Esophagus squamous epithelium (tissue), 5 donors: ENCODE measurements around the gene FAM118B. TPM values are rescaled to one million over a fixed set of nuclear protein-coding genes. Genes with fewer than 3 reads are reported as not detected.

ENCODE experiments used
- DNase-seq: peaks from one replicate; lab custom pipeline; 2025; lab: John Stamatoyannopoulos, UW
- H3K27ac ChIP-seq, 4 donors: fragments of 200-600 bp; sonication (generic); one replicate each; pipeline ENCODE4 v1.5.1; 2016 to 2019; ENCODE audit warnings: mild to moderate bottlenecking in 1 of 4
- H3K27me3 ChIP-seq, 4 donors: fragments of 200-600 bp; sonication (generic); 1 replicate in 3 of 4; 2 replicates in 1 of 4; pipeline versions ENCODE4 v1.5.1 to v1.6.0; 2017 to 2021; ENCODE audit warnings: antibody characterized with exemption in 1 of 4
- H3K36me3 ChIP-seq, 3 donors: fragments of 200-600 bp; sonication (generic); one replicate each; pipeline ENCODE4 v1.5.1; 2016 to 2019
- H3K4me1 ChIP-seq, 3 donors: fragments of 200-600 bp; sonication (generic); one replicate each; pipeline ENCODE4 v1.5.1; 2017 to 2019
- H3K4me3 ChIP-seq, 4 donors: fragments of 200-600 bp; sonication (generic); 1 replicate in 3 of 4; 2 replicates in 1 of 4; pipeline ENCODE4 v1.5.1; 2016 to 2019; ENCODE audit warnings: mild to moderate bottlenecking in 2 of 4, moderate library complexity in 1 of 4
- H3K9me3 ChIP-seq, 3 donors: fragments of 200-600 bp; sonication (generic); one replicate each; pipeline ENCODE4 v1.5.1; 2016 to 2019
- CTCF ChIP-seq, 6 experiments: fragments of 450-650 bp in 4 of 6; fragments of 200-600 bp in 2 of 6; sonication (generic) in 2 of 6; IDR thresholded peaks; one replicate each; pipeline ENCODE4 v1.5.1; 2016 to 2019; ENCODE audit warnings: antibody characterized with exemption in 6 of 6, mild to moderate bottlenecking in 4 of 6, moderate library complexity in 4 of 6
- POLR2A ChIP-seq, 4 donors: fragments of 450-650 bp; IDR thresholded peaks; one replicate each; pipeline ENCODE4 v1.6.1; 2017; ENCODE audit warnings: antibody characterized with exemption in 4 of 4, mild to moderate bottlenecking in 4 of 4, moderate library complexity in 3 of 4
- WGBS, 2 donors: methylation state at CpG; one replicate each; pipeline ENCODE4 v1.1.5; 2018; 5-methylcytosine and 5-hydroxymethylcytosine counted together
- intact Hi-C: fragments of 100-400 bp; cut with DNase I; formaldehyde crosslinking; loops from one replicate; pipeline ENCODE4 v1.15.0; 2022
- total RNA-seq, 4 donors: library from RNA; depleted of rRNA; stranded (reverse); fragments of >200 nt; gene quantifications; one replicate each; pipeline ENCODE4 v1.1.0, GENCODE V29; 2016
- donor health status: DM: yes; HTN: yes; CAD: no.

The FAM118B gene
- total RNA-seq, 4 donors from 2014 or later = 6.5 to 18.5 (median 13.6) TPM

- 78 to 87% methylated on average over 5 to 8 of the region's 8 CpGs for WGBS, 2 donors
These were observed 67.6 kb downstream of the FAM118B start for GRCh38 chr11:126279191-126279590.

GRCh38 chr11:126280595-126280994 lies 69.0 kb downstream of the FAM118B start:
- H3K27me3 ChIP-seq = no peaks in the 10 kb centered on the region
- no peaks in the 10 kb centered on the region for H3K9me3 ChIP-seq
- DNase-seq = no peak
- TF ChIP-seq CTCF (IDR thresholded peaks at IDR 0.05) (no peak), POLR2A (IDR thresholded peaks at IDR 0.05) (no peak)
- 56 to 65% methylated on average over 5 of the region's 5 CpGs for WGBS, 2 donors
- intact Hi-C loops = no loop called here
- H3K4me1 ChIP-seq = peaks cover 0 to 36% (median 21%) of the 10 kb centered on the region in 3 donors
- H3K27ac ChIP-seq = peak overlapping the region in 1 of 4 donors; percentile 9
- peaks cover 0 to 26% (median 0%) of the 10 kb centered on the region in 3 donors for H3K36me3 ChIP-seq
- no peak overlapping the region for H3K4me3 ChIP-seq

More at GRCh38 chr11:126279191-126279590, 67.6 kb downstream of the FAM118B start:
- H3K27me3 ChIP-seq = no peaks in the 10 kb centered on the region
- DNase-seq = no peak
- TF ChIP-seq POLR2A (IDR thresholded peaks at IDR 0.05) (no peak), CTCF (IDR thresholded peaks at IDR 0.05) (no peak)
- H3K36me3 ChIP-seq = peaks cover 0 to 40% (median 3%) of the 10 kb centered on the region in 3 donors
- no peaks in the 10 kb centered on the region for H3K9me3 ChIP-seq
- peaks cover 0 to 22% (median 10%) of the 10 kb centered on the region in 3 donors for H3K4me1 ChIP-seq
- H3K4me3 ChIP-seq = no peak overlapping the region
- intact Hi-C loops = no loop called here
- no peak overlapping the region for H3K27ac ChIP-seq

GRCh38 chr11:126281245-126281644 lies 69.7 kb downstream of the FAM118B start:
- no peak for TF ChIP-seq POLR2A (IDR thresholded peaks at IDR 0.05)
- TF ChIP-seq CTCF (IDR thresholded peaks at IDR 0.05) = no peak
- intact Hi-C loops = no loop called here
- DNase-seq = no peak
- H3K27ac ChIP-seq = no peak overlapping the region
- peaks cover 0 to 20% (median 0%) of the 10 kb centered on the region in 3 donors for H3K36me3 ChIP-seq
- H3K9me3 ChIP-seq = no peaks in the 10 kb centered on the region
- no peak overlapping the region for H3K4me3 ChIP-seq
- H3K27me3 ChIP-seq = no peaks in the 10 kb centered on the region
- 84 to 92% methylated on average over 4 to 5 of the region's 6 CpGs for WGBS, 2 donors
- H3K4me1 ChIP-seq = peaks cover 0 to 36% (median 21%) of the 10 kb centered on the region in 3 donors

- Histone ChIP-seq H3K27ac (peak overlapping the region in 3 of 4 donors; percentile 92 to 98 (median 96)), H3K36me3 (peaks cover 0 to 15% (median 0%) of the 10 kb centered on the region in 3 donors), H3K4me1 (peaks cover 0 to 36% (median 21%) of the 10 kb centered on the region in 3 donors), H3K27me3 (no peaks in the 10 kb centered on the region), H3K4me3 (peak overlapping the region in 3 of 4 donors; percentile 75 to 91 (median 80)), H3K9me3 (no peaks in the 10 kb centered on the region)
- intact Hi-C loops = no loop called here
- TF ChIP-seq POLR2A (IDR thresholded peaks at IDR 0.05) = no peak
- TF ChIP-seq CTCF (IDR thresholded peaks at IDR 0.05) = no peak
- WGBS, 2 donors = 88 to 91% methylated on average over 10 of the region's 10 CpGs
- no peak for DNase-seq
These were observed 70.1 kb downstream of the FAM118B start for GRCh38 chr11:126281666-126282175.

- H3K27me3 ChIP-seq = no peaks in the 10 kb centered on the region
- H3K27ac ChIP-seq = peak overlapping the region; percentile 90 to 98 (median 94)
- no peak for TF ChIP-seq CTCF (IDR thresholded peaks at IDR 0.05)
- TF ChIP-seq POLR2A (IDR thresholded peaks at IDR 0.05) = no peak
- peaks cover 0 to 15% (median 0%) of the 10 kb centered on the region in 3 donors for H3K36me3 ChIP-seq
- intact Hi-C loops = no loop called here
- no peak for DNase-seq
- peaks cover 0 to 36% (median 21%) of the 10 kb centered on the region in 3 donors for H3K4me1 ChIP-seq
- peak overlapping the region; percentile 60 to 91 (median 78) for H3K4me3 ChIP-seq
- 0 to 3% methylated on average over 10 to 15 of the region's 15 CpGs for WGBS, 2 donors
- H3K9me3 ChIP-seq = no peaks in the 10 kb centered on the region
These were observed 70.8 kb downstream of the FAM118B start for GRCh38 chr11:126282361-126282735.
